GM12872 (cell line): Measurements from ENCODE around the gene INPPL1.

Source experiments
- CTCF ChIP-seq: IDR thresholded peaks from 3 replicates; pipeline ENCODE4 v1.5.1; 2011; ENCODE audit warnings: low read depth, mild to moderate bottlenecking, low read length, moderate library complexity; ENCODE audit not compliant: insufficient read depth

INPPL1 gene

DNA sequence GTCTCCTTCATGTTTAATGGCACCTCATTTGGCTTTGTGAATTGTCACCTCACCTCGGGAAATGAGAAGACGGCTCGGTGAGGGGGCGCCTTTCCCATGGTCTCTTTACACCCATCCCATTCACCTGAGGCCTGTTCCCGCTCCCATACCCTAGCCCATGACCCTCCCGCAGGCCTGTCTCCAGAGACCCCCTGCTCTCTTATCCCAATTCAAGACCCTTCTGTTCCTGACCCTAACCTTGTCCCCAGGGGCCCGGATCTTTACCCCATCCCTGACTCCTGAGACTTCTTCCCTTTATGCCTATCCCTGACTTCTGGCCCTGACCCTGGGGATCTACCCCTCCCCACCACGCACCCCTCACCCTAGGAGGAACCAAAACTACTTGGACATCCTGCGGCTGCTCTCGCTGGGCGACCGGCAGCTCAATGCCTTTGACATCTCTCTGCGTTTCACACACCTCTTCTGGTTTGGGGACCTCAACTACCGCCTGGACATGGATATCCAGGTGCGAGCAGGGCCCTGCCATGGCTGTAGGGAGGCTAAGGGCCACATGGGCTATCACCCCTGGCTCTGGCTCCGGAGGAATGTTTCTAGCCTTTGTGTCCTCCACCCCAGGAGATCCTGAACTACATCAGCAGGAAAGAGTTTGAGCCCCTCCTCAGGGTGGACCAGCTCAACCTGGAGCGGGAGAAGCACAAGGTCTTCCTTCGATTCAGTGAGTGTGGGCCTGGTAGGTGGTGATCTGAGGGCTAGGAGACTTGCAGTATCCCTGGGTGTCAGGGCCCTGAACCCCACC, 7.9 kb downstream of the INPPL1 start:
- no peak for TF ChIP-seq CTCF

DNA sequence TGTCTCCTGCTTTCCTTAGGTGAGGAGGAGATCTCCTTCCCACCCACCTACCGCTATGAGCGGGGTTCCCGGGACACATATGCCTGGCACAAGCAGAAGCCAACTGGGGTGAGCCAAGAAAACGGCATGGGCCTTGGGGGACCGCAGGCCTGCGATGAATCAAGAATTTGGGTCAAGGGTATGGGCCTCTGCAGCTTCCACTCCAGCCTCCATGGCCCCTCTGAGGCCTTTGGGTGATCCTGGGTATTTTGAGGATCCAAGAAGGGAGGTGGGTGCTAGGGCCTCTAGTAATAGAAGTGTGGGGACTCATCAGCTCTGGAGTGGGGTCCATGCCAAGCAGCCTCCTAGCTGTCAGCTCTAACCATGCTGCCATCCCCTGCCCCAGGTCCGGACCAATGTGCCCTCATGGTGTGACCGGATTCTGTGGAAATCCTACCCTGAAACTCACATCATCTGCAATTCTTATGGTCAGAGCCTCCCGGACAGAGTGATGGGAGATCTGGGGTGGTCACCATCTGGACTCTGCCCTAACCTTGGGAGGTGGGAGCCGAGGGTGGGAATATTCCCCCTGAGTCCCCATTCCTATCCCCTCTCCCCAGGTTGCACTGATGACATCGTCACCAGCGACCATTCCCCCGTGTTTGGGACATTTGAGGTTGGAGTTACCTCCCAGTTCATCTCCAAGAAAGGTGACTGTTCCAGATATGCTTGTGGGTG, 8.6 kb downstream of the INPPL1 start:
- TF ChIP-seq CTCF, result no peak

DNA sequence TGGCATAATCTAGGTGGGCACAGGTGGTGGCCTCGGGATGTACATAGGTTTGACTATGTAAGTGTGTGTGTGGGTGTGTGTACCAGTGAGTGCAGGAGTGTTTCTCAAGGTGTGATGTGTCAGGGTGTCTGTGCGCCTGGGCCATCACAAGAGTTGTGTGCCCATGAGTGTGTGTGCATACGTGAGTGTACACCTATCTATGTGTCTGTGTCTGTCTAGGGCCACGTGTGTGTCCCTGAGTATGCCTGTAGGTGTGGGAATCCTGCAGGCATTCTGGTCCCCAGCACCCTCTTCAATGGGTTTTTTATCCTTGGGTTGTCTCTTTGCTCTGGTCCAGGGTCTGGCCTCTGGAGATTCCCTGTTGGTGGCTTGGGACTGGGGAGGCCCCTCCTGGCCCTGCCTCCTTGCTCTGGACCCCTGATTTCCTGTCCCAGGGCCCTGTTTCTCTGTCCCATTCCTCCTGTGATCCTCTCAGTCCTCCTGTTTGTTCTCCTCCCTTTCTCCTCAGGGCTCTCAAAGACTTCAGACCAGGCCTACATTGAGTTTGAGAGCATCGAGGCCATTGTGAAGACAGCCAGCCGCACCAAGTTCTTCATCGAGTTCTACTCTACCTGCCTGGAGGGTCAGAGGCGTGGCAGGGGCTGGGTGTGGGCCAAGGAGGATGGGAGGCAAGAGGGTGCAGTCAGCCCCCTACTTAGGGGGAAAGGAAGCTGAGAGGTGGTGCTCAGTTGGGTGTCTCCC, 9.4 kb downstream of the INPPL1 start:
- no peak for TF ChIP-seq CTCF

GRCh38 chr11:72234514-72234830, 9.9 kb downstream of the INPPL1 start:
- no peak for TF ChIP-seq CTCF

DNA sequence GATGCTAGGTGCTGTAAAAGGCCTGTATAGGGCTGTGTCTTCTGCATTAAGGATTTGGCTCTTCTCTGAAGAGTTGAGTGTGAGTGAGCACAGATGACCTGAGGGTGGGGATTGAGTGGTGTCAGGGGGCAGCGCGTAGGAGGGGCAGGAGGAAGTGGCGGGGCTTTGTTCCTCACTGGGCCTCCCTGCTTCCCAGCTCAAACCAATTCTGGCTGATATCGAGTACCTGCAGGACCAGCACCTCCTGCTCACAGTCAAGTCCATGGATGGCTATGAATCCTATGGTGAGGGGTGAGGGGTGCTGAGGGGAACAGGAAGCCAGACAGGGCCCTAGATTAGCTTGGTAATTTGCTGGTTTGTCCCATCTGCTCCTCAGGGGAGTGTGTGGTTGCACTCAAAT, 10.4 kb downstream of the INPPL1 start:
- no peak for TF ChIP-seq CTCF

DNA sequence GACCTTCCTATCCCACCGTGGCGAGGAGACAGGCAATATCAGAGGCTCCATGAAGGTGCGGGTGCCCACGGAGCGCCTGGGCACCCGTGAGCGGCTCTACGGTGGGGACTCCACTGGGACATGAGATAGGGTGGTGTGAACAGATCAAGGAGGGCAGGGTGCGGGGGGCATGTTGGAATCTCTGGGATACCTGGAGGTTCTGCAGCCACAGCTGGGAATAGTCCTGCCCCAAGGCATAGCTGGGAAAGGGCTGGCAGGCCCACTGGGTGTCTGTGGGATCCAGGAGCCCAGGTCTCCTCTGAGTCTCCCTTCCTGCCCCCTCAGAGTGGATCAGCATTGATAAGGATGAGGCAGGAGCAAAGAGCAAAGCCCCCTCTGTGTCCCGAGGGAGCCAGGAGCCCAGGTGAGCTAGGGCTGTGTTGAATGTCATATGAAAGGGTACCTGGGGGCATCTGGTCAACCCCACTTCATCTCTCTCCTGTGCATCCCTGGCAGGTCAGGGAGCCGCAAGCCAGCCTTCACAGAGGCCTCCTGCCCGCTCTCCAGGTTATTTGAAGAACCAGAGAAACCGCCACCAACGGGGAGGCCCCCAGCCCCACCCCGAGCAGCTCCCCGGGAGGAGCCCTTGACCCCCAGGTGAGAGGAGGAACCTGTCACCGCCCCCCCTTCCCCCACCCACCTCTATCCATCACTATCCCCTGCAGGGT, 10.9 kb downstream of the INPPL1 start:
- TF ChIP-seq CTCF, result no peak

- TF ChIP-seq CTCF, result no peak
These were observed 11.6 kb downstream of the INPPL1 start for GRCh38 chr11:72236083-72236697.
